LNCAP (cell line): ENCODE data around the gene MACROD2.

ENCODE experiments used
- CTCF ChIP-seq: fragments of 450-650 bp; IDR thresholded peaks from 2 replicates; pipeline ENCODE4 v1.5.1; 2017; ENCODE audit warnings: mild to moderate bottlenecking

The MACROD2 gene

DNA sequence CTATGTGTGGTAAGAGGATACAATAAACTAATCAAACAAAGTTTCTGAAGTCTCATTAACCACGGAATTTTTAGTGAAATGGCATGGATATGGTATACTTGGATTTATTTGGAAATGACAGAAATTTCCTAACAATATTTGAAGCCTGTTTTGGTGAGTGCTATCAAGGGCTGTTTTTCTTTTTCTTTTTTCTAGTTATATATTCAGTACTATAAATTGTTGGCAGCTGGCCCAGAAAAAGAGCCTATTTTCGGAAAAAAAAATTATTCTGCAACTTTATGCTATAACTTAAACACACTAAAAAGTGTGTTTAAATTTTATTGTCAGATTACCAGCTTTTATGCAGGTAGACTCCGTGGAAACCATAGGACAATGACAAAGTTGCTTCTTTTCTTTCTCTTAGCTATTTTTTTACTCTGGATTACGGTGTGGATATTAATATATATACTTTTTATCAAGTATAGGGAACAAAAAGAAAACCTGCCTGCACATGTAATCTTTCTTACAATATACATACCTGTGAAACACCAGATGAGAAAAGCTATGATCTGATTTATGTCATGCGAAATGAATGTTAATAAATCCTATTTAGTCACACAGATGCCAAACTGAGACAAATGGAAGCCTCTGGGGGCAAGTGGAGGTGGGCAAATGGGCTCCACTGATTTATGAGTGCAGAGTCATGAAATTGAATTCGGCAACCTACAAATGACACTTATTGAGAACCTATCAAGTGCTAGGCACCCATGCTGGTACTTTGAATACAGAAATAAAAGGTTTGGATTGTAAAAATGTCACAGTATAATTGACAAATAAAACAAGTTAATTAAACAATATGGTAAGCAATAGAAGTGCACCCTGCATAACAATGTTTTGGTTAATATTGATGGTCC lies 1261.6 kb downstream of the MACROD2 start:
- no peak for TF ChIP-seq CTCF

GRCh38 chr20:15257569-15257870 lies 1262.2 kb downstream of the MACROD2 start:
- no peak for TF ChIP-seq CTCF

DNA sequence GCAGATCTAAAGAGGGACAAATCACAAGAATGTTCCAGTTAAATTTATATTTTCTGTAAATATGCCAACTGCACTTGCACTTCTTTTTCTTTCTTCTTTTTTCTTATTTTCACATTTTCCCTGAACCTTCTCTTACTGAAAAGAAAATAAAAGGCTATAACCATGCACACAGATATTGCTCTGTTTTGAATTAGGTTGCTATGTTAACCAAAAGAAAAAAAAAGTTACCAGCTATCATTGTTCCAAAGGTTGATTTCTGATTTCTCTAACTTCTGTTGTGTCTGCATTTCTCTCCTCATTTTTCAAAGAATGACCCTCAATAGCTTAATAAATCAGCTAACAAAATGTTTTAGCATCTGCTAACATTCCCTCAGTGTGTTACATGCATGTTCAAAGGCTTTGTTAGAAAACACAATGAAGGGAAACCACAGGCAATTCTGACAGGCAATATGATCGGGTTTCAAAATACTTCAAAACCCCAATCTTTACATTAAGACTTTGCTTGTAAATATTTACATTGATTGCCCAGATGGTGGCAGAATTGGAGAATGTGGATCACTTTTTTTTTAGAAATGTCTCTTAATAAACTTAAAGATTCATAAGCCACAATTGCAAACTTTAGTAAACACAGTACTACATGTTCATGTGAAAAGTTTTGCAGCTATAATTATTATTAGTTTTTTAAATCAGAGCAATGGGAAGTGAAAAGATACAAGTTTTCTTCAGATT lies 1270.4 kb downstream of the MACROD2 start:
- TF ChIP-seq CTCF, result peak; percentile 20; the same call in 1 of the 2 replicates

GRCh38 chr20:15267935-15268334 lies 1272.6 kb downstream of the MACROD2 start:
- no peak for TF ChIP-seq CTCF

DNA sequence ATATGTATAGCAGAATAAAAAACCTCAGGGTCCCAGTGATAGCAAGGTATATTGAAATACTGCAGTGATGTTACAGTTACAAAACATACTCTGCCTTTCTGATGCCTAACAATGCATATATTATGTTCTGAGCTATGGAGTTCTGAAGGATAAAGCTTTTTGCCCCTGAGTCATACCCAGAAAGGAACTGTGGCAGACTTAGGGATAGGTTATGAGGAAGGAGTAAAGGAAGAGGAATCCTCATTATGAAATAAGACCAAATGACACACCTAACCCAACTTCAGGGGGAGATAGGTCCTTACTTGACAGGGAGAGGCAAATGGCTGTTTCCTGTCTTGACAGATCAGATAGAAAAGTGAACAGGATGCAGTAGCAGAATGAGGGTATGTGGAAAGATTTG lies 1282.7 kb downstream of the MACROD2 start:
- TF ChIP-seq CTCF, result no peak

- TF ChIP-seq CTCF, result no peak
Measured at GRCh38 chr20:15287329-15287728, 1292.0 kb downstream of the MACROD2 start.

- no peak for TF ChIP-seq CTCF
Measured at GRCh38 chr20:15288106-15288505, 1292.8 kb downstream of the MACROD2 start.
